HEK293T (cell line): ENCODE measurements around the gene LAMTOR4.

Experiments used
- BHLHE40 ChIP-seq: fragments of 450-650 bp; IDR thresholded peaks from 2 replicates; pipeline ENCODE4 v1.6.1; 2016; ENCODE audit warnings: mild to moderate bottlenecking, moderate library complexity, borderline replicate concordance
- ELF4 ChIP-seq: fragments of 450-650 bp; IDR thresholded peaks from 2 replicates; pipeline ENCODE4 v1.6.1; 2017; ENCODE audit warnings: antibody characterized with exemption
- FOXA1 ChIP-seq: fragments of 450-650 bp; IDR thresholded peaks from 2 replicates; pipeline ENCODE4 v1.6.1; 2016; ENCODE audit warnings: mild to moderate bottlenecking
- FOXK2 ChIP-seq: fragments of 450-650 bp; IDR thresholded peaks from 2 replicates; pipeline ENCODE4 v1.6.1; 2016; ENCODE audit warnings: mild to moderate bottlenecking
- FOXM1 ChIP-seq: fragments of 450-650 bp; IDR thresholded peaks from 2 replicates; pipeline ENCODE4 v1.6.1; 2017; ENCODE audit warnings: mild to moderate bottlenecking, borderline replicate concordance
- HDGF ChIP-seq: fragments of 450-650 bp; IDR thresholded peaks from 2 replicates; pipeline ENCODE4 v1.6.1; 2017; ENCODE audit warnings: antibody characterized with exemption, borderline replicate concordance
- L3MBTL2 ChIP-seq: fragments of 450-650 bp; conservative IDR thresholded peaks from 2 replicates; pipeline ENCODE4 v1.6.1; 2016; ENCODE audit warnings: mild to moderate bottlenecking
- LEF1 ChIP-seq: fragments of 450-650 bp; IDR thresholded peaks from 2 replicates; pipeline ENCODE4 v1.6.1; 2017; ENCODE audit warnings: mild to moderate bottlenecking, borderline replicate concordance
- NFRKB ChIP-seq: fragments of 450-650 bp; IDR thresholded peaks from 2 replicates; pipeline ENCODE4 v1.6.1; 2016; ENCODE audit warnings: mild to moderate bottlenecking, moderate library complexity
- PKNOX1 ChIP-seq: fragments of 450-650 bp; IDR thresholded peaks from 2 replicates; pipeline ENCODE4 v1.6.1; 2016
- SP1 ChIP-seq: fragments of 450-650 bp; IDR thresholded peaks from 2 replicates; pipeline ENCODE4 v1.6.1; 2017
- SUZ12 ChIP-seq: fragments of 450-650 bp; IDR thresholded peaks from 2 replicates; pipeline ENCODE4 v1.6.1; 2016; ENCODE audit warnings: mild to moderate bottlenecking
- TARDBP ChIP-seq: fragments of 450-650 bp; IDR thresholded peaks from 2 replicates; pipeline ENCODE4 v1.6.1; 2016
- ZNF384 ChIP-seq: fragments of 450-650 bp; IDR thresholded peaks from 2 replicates; pipeline ENCODE4 v1.6.1; 2016

GRCh38 chr7:100170101-100170897 is 21.6 kb downstream of the LAMTOR4 start:
- no peak for TF ChIP-seq SP1
- TF ChIP-seq FOXK2 = no peak
- TF ChIP-seq FOXA1 = no peak
- TF ChIP-seq PKNOX1 = peak; percentile 57
- TF ChIP-seq FOXM1 = no peak
- TF ChIP-seq ELF4 = no peak
- no peak for TF ChIP-seq NFRKB
- TF ChIP-seq HDGF = no peak
- no peak for TF ChIP-seq SUZ12
- TF ChIP-seq ZNF384 = no peak
- no peak for TF ChIP-seq BHLHE40
- no peak for TF ChIP-seq LEF1
- no peak for TF ChIP-seq TARDBP
- no peak for TF ChIP-seq L3MBTL2
